Stomach (tissue), 9 donors: Measurements from ENCODE around the gene OVOL2. TPM values are rescaled to one million over a fixed set of nuclear protein-coding genes. Genes with fewer than 3 reads are reported as not detected.

Experiments used
- DNase-seq, 2 donors: peaks; one replicate each; pipeline versions ENCODE4 v3.0.0 to v3.0.0-alpha.2; 2013 to 2019
- H3K27ac ChIP-seq, 5 donors: fragments of 200-600 bp in 4 of 5; sonication (generic) in 4 of 5; one replicate each; pipeline ENCODE4 v1.5.1; 2013 to 2019; ENCODE audit warnings: mild to moderate bottlenecking in 1 of 5, moderate library complexity in 1 of 5
- H3K27me3 ChIP-seq, 3 donors: fragments of 200-600 bp; sonication (generic); one replicate each; pipeline ENCODE4 v1.5.1; 2017 to 2019; ENCODE audit warnings: mixed run types in 1 of 3
- H3K36me3 ChIP-seq, 4 donors: fragments of 200-600 bp; sonication (generic); 1 replicate in 3 of 4; 2 replicates in 1 of 4; pipeline ENCODE4 v1.5.1; 2016 to 2019
- H3K4me1 ChIP-seq, 4 donors: fragments of 200-600 bp; sonication (generic); one replicate each; pipeline ENCODE4 v1.5.1; 2016 to 2019
- H3K4me3 ChIP-seq, 4 donors: fragments of 200-600 bp; sonication (generic) in 3 of 4; one replicate each; pipeline ENCODE4 v1.5.1; 2016 to 2019; ENCODE audit warnings: mild to moderate bottlenecking in 1 of 4
- H3K9me3 ChIP-seq, 4 donors: fragments of 200-600 bp; sonication (generic); one replicate each; pipeline ENCODE4 v1.5.1; 2016 to 2019
- EP300 ChIP-seq: sonication (generic); formaldehyde crosslinking; IDR thresholded peaks from one replicate; pipeline ENCODE4 v1.6.1; 2017; ENCODE audit warnings: antibody characterized with exemption
- POLR2A ChIP-seq, 4 donors: fragments of 450-650 bp; IDR thresholded peaks; one replicate each; pipeline ENCODE4 v1.6.1; 2016; ENCODE audit warnings: antibody characterized with exemption in 4 of 4, control low read depth in 2 of 4, mild to moderate bottlenecking in 1 of 4, moderate library complexity in 1 of 4
- POLR2AphosphoS5 ChIP-seq, 3 donors: sonication (generic); formaldehyde crosslinking; IDR thresholded peaks; one replicate each; pipeline ENCODE4 v1.6.1; 2016; ENCODE audit warnings: antibody characterized with exemption in 3 of 3
- WGBS, 5 donors: extraction: QIAGEN DNeasy Blood & Tissue Kit in 3 of 5; methylation state at CpG; one replicate each; pipeline versions ENCODE4 v1.1.5 to v1.1.7; 2013 to 2018; 5-methylcytosine and 5-hydroxymethylcytosine counted together
- intact Hi-C: fragments of 100-400 bp; cut with DNase I; formaldehyde crosslinking; loops from one replicate; pipeline ENCODE4 v1.15.1; 2023; ENCODE audit warnings: low total_unique reads
- polyA plus RNA-seq, 3 donors: library from polyadenylated mRNA; stranded (reverse); fragments of 200-250 nt; gene quantifications; one replicate each; pipeline ENCODE4 v1.2.3, GENCODE V29; 2013
- total RNA-seq, 5 donors: library from RNA; depleted of rRNA; stranded (reverse); fragments of >200 nt; gene quantifications; one replicate each; pipeline versions ENCODE4 v1.1.0 to v1.2.3, GENCODE V29; 2014 to 2016
- TF ChIP-seq, protein P1 (sequence below), 7 experiments: fragments of 450-650 bp in 4 of 7; fragments of 200-600 bp in 3 of 7; sonication (generic) in 3 of 7; IDR thresholded peaks; one replicate each; pipeline ENCODE4 v1.5.1; 2016 to 2019; ENCODE audit warnings: antibody characterized with exemption in 7 of 7, control low read depth in 2 of 7, mild to moderate bottlenecking in 1 of 7
- donor health status: healthy with polysubstance abuse.
- donor health status: Bipolar disorder and iron deficiency.
- donor health status: healthy.

The OVOL2 gene
- total and polyA plus RNA-seq, 8 donors = 5.0 to 58.3 (median 13.9) TPM

DNA sequence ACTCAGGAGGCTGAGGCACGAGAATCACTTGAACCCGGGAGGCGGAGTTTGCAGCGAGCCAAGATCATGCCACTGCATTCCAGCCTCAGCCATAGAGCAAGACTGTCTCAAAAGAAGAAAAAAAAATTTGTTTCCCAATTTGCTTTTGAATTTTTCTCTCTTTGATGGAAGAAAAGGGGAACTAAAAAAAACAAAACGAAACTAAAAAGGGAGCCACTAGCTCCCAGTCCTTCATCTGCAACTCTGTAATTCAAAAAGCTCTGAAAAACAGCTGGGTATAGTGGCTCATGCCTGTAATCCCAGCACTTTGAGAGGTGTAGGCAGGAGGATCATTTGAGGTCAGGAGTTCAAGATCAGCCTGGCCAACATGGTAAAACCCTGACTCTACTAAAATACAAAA lies 9.5 kb downstream of the OVOL2 start:
- TF ChIP-seq EP300 (no peak), POLR2AphosphoS5 (IDR thresholded peaks at IDR 0.05) (no peak), POLR2A (IDR thresholded peaks at IDR 0.05) (no peak)
- TF ChIP-seq, protein P1, sequence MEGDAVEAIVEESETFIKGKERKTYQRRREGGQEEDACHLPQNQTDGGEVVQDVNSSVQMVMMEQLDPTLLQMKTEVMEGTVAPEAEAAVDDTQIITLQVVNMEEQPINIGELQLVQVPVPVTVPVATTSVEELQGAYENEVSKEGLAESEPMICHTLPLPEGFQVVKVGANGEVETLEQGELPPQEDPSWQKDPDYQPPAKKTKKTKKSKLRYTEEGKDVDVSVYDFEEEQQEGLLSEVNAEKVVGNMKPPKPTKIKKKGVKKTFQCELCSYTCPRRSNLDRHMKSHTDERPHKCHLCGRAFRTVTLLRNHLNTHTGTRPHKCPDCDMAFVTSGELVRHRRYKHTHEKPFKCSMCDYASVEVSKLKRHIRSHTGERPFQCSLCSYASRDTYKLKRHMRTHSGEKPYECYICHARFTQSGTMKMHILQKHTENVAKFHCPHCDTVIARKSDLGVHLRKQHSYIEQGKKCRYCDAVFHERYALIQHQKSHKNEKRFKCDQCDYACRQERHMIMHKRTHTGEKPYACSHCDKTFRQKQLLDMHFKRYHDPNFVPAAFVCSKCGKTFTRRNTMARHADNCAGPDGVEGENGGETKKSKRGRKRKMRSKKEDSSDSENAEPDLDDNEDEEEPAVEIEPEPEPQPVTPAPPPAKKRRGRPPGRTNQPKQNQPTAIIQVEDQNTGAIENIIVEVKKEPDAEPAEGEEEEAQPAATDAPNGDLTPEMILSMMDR (IDR thresholded peaks at IDR 0.05) = no peak
- intact Hi-C loops = no loop called here
- peaks cover 0 to 2% (median 0%) of the 10 kb centered on the region in 4 donors for H3K4me1 ChIP-seq
- DNase-seq = no peak
- H3K4me3 ChIP-seq = no peak overlapping the region
- 77 to 87% (median 82%) methylated on average over 5 of the region's 5 CpGs for WGBS, 5 donors
- peaks cover 0 to 3% (median 0%) of the 10 kb centered on the region in 4 donors for H3K36me3 ChIP-seq
- no peak overlapping the region for H3K27ac ChIP-seq
- H3K9me3 ChIP-seq = peaks cover 0 to 4% (median 4%) of the 10 kb centered on the region in 4 donors
- peaks cover 0 to 8% (median 0%) of the 10 kb centered on the region in 3 donors for H3K27me3 ChIP-seq

DNA sequence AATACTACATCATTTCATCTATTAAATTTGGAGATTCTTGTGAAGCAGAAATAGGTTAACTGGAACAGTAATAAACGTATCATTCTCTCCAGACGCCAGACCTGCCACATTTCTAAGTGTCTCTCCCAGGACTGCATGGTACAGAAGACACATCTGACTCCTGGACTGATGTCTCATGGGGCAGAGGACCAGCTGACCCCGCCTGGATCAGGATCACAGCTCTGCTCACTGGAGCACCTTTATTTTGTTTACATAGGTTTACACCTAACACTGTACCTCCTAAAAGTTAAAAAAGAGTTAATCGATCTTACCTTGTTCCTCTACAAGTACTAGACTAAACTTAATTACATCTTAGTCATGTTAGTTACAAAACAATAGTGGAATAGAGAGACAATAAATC lies 11.2 kb downstream of the OVOL2 start:
- H3K27me3 ChIP-seq = no peaks in the 10 kb centered on the region
- DNase-seq = no peak
- no peak overlapping the region for H3K4me3 ChIP-seq
- TF ChIP-seq EP300 (no peak), POLR2AphosphoS5 (IDR thresholded peaks at IDR 0.05) (no peak), POLR2A (IDR thresholded peaks at IDR 0.05) (no peak)
- TF ChIP-seq, protein P1 (IDR thresholded peaks at IDR 0.05) = no peak
- 77 to 86% (median 84%) methylated on average over 4 of the region's 4 CpGs for WGBS, 5 donors
- peaks cover 0 to 14% (median 9%) of the 10 kb centered on the region in 4 donors for H3K9me3 ChIP-seq
- peaks cover 0 to 5% (median 2%) of the 10 kb centered on the region in 4 donors for H3K36me3 ChIP-seq
- no peak overlapping the region for H3K27ac ChIP-seq
- intact Hi-C loops = no loop called here
- H3K4me1 ChIP-seq = no peaks in the 10 kb centered on the region

DNA sequence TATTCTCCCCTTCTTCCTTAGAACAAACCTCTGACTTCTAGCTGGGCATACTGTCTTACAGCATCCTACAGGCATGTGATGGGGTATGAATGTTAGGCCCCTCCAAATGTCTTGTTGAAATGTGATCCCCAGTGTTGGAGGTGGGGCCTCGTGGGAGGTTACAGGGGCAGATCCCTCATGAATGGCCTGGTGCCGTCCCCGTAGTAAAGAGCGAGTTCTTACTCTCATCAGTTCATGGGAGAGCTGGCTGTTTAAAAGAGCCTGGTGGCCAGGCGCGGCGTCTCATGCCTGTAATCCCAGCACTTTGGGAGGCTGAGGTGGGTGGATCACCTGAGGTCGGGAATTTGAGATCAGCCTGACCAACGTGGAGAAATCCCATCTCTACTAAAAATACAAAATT lies 15.5 kb downstream of the OVOL2 start:
- H3K9me3 ChIP-seq = peaks cover 0 to 14% (median 9%) of the 10 kb centered on the region in 4 donors
- intact Hi-C loops = no loop called here
- peaks cover 0 to 17% (median 0%) of the 10 kb centered on the region in 3 donors for H3K27me3 ChIP-seq
- no peaks in the 10 kb centered on the region for H3K4me1 ChIP-seq
- no peak for DNase-seq
- no peak overlapping the region for H3K4me3 ChIP-seq
- peaks cover 0 to 41% (median 30%) of the 10 kb centered on the region in 4 donors for H3K36me3 ChIP-seq
- TF ChIP-seq EP300 (no peak), POLR2AphosphoS5 (IDR thresholded peaks at IDR 0.05) (no peak), POLR2A (IDR thresholded peaks at IDR 0.05) (no peak)
- TF ChIP-seq, protein P1 (IDR thresholded peaks at IDR 0.05) = no peak
- H3K27ac ChIP-seq = no peak overlapping the region
- WGBS, 5 donors = 70 to 82% (median 78%) methylated on average over 9 of the region's 9 CpGs

DNA sequence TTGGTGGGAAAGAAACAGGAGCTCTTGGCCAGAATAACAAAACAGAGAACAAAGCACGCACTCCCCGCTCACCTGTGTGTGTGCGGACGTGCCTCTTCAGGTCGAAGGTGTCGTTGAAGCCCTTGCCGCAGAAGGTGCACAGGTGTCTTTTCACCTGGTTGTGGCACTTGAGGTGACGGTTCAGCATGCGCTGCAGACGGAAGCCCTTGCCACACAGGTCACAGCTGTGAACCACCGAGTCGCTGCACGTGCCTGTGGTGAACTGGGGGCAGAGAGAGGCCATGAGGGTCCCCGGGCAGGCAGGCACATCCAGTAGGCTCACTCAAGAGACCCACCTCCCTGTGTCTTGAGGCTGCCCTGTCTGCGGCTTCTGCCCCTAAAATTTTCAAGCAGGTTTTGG lies 16.3 kb downstream of the OVOL2 start:
- peaks cover 0 to 14% (median 9%) of the 10 kb centered on the region in 4 donors for H3K9me3 ChIP-seq
- 83 to 92% (median 86%) methylated on average over 15 of the region's 15 CpGs for WGBS, 5 donors
- H3K27me3 ChIP-seq = peaks cover 0 to 17% (median 0%) of the 10 kb centered on the region in 3 donors
- TF ChIP-seq POLR2A (IDR thresholded peaks at IDR 0.05) (no peak), EP300 (no peak), POLR2AphosphoS5 (IDR thresholded peaks at IDR 0.05) (no peak)
- TF ChIP-seq, protein P1 (IDR thresholded peaks at IDR 0.05) = no peak
- H3K27ac ChIP-seq = no peak overlapping the region
- intact Hi-C loops = no loop called here
- no peak overlapping the region for H3K4me3 ChIP-seq
- H3K4me1 ChIP-seq = no peaks in the 10 kb centered on the region
- DNase-seq = no peak
- peaks cover 0 to 46% (median 34%) of the 10 kb centered on the region in 4 donors for H3K36me3 ChIP-seq
